ENCODE measurements around the gene PSENEN. TPM values are rescaled to one million over a fixed set of nuclear protein-coding genes. Genes with fewer than 3 reads are reported as not detected.

Gene PSENEN
- total RNA-seq, 1 experiment from 2014 or later: 91.4 TPM

DNA sequence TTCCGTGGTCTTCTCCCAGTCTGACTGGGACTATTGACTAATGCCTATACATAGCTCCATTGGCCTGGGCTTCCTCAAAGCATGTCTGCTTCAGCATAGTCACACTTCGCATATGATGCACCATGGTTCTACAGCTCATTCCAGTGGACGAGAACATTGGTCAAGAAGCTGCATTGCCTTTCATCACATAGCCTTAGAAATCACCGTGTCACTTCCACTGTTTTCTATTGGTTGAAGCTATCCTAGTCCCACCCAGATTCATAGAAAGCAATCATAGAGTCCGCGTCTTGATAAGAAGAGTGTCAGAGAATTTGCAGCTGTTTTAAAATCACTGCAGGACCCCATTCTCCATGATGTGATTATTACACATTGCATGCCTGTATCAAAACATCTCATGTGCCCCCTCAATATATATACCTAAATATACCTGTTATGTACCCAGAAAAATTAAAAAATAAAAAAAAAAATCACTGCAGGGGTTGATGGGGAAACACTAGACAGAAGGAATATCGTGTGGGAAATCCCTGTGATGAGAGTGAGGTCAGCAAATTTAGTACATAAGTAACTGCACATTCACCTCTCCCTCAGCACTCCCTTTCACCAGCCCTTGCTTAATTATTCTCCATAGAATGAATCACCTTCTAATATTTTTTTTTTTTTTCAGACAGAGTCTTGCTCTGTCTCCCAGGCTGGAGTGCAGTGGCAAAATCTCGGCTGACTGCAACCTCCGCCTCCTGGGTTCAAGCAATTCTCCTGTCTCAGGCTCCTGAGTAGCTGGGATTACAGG is 27.8 kb downstream of the PSENEN start:
- no peak for DNase-seq (ENCODE audit: low spot score)

DNA sequence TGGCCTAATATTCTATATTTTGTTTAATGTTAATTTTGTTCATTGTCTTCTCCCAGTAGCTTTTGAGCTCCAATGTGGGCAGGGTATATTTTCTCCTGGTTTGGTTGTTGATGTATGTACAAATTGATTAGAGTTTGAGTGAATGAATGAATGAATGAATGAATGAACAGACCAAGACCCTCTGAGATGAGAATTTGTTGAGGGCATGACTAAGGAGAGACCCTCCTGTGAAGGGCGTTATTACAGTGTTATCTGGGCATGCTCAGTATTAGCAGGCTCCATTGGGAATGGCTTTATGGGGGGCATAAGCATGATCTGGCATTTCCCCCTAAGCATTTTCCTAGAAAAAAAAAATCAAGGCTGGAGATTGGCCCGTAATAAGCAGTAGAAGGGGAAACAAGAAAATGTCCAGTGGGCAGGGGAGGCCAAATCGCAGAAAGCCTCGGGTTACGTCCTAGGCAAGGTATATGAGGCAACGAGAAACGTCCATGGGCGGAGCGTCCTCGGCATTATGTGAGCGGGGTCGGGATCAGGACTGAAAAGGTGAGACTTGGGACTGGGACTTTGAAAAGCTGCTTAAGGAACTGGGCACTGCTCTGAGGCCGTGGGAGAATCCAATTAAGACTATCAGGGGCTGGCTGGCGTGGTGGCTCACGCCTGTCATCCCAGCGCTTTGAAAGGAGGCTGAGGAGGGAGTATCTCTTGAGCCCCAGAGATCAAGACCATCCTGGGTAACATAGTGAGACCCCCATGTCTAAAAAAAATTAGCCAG is 29.0 kb downstream of the PSENEN start:
- DNase-seq (ENCODE audit: low spot score): no peak

DNA sequence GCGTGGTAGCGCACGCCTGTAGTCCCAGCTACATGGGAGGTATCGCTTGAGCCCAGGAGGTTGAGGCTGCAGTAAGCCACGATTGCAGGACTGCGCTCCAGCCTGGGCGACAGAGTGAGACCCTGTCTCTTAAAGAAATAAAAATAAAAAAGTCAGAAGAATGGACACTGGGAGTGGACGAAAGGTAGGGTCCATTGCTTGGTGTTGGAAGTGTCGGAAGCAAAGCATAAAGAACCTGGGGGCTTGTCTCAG is 29.5 kb downstream of the PSENEN start:
- DNase-seq (ENCODE audit: low spot score): no peak

DNA sequence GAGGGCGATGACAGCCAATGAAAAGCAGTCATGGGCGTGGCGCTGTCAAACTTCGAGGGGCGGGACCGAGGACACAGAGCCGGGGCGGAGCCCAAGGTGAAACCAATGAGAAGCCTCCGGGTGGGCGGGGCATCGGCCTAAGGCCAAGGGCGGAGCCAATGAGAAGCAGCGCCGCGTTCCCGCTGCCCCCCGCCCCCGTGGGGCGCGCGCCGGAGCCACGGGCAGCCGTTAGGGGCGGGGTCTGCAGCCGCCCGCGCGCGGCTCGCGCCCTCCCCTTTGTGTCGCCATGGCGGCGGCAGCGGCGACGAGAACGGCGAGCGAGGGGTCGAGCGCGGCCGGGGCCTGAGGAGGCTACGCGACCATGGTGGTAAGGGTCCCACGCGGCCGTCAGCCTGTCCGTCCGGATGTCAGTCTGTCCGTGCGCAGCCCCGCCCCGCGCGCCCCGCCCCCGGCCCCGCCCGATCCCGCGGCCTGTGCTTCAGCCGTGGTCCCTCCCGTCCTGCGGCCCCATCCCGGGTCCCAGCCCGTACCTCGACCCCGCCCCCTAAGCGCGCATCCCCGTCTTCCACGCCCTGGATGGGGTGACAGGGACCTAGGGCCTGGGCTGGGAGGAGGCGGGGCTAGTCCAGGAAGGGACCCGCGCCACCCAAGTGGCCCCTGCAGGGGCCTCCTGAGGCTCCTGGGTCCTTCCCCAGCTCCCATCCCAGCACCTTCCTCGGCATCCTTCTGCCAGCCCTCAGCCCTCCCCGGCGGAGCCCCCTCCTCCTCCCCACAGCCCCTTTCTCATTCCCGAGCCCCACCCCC is 30.0 kb downstream of the PSENEN start, which contains the start of gene ARHGAP33:
Gene ARHGAP33 (plus strand): TSS at position 267 of the 804 bp plus-strand sequence. CDS start 95 bp downstream, at position 362.
- peak; percentile 95 for DNase-seq (ENCODE audit: low spot score)

DNA sequence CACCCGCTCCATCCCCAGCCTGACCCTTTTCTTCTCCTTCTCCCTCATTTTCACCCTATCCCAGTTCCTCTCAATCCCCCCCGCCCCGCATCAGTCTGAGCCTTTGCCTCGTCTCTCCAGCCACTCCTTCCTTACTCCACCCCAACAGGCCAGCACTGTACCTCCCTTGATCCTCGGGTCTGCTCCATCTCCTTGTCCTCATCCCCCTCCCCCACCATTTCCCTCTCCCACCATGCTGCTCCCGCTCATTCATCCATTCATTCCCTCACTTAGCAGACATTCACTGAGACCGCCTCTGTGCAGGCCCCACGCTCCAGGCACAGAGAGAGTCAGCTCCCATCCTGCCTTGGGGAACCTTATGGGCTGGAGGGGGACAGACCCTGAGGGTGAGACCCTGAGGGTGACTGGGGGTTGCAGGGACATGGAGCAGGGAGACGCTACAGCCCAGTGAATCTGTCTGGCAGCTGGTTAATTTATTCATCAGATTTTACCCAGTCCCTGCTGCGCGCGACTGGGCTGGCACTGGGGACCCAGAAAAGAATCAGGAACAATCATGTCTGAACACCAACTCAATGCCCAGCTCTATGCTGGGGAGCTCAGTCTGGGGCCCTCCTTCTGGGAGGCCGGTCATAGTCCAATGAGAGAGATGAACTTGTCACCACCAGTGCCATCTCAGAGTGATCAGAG is 30.8 kb downstream of the PSENEN start:
- DNase-seq (ENCODE audit: low spot score): no peak

DNA sequence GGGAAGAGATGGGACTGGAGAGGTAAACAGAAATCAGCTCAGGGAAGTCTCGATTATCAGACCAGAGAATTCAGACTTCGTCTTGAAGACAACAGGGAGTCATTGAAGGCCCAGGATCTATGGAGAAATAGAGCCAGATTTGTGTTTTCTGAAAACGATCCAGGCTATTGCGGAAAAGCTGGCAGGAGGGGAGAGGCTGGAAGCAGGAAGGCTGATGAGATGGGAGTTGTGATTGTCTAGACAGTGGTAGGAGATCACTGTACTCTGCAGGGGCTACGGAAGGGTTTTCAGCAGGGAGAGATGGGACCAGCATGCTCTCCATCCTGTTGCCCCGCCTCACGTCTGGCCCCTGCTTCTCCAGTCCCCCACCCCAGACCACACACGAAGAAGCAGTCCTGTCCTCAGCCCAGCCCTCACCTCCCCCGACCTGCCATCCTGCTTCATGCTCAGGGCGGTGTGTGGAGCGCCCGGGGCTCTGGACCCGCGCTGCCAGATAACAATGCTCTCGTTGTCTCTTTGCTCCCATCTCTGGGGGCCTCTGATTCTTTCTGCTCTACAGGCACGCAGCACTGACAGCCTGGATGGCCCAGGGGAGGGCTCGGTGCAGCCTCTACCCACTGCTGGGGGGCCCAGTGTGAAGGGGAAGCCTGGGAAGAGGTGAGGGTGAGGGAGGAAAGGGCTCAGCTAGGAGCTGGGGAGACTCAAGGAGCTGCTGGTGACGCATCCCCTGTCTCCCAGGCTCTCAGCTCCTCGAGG is 31.8 kb downstream of the PSENEN start:
- no peak for DNase-seq (ENCODE audit: low spot score)

DNA sequence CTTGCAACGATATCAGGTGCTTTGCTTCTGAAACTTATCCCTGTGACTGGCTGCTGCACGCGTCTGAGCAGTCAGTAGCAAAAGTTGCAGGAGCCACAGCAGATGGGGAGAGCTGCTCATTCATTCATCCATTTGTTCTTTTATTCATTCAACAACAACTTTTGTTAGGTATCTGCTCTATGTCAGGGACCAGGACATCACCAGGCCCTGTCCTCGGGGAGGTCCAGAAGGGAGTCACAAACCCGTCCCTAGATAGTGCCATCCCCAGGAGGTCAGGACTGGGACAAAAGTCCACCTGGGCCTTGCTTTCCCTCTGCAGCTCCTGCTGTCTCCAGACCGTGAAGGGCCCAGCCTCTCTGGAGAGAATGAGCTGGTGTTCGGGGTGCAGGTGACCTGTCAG is 32.5 kb downstream of the PSENEN start:
- DNase-seq (ENCODE audit: low spot score): no peak

DNA sequence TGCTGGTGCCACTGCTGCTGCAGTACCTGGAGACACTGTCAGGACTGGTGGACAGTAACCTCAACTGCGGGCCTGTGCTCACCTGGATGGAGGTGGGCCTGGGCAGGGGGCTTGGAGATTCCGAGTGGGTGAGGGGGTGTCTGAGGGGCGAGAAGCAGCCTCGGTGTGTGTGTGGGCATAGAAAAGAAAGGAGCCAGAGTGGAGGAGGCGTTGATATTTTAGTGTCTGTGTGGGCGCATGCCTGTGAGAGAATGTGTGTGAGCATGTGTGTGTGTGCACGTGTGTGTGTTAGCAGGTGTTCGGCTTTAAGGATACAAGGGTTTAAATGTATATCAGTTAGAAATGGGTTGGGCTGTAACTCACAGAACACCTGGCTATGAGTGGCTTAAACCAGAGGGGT is 33.6 kb downstream of the PSENEN start:
- no peak for DNase-seq (ENCODE audit: low spot score)

DNA sequence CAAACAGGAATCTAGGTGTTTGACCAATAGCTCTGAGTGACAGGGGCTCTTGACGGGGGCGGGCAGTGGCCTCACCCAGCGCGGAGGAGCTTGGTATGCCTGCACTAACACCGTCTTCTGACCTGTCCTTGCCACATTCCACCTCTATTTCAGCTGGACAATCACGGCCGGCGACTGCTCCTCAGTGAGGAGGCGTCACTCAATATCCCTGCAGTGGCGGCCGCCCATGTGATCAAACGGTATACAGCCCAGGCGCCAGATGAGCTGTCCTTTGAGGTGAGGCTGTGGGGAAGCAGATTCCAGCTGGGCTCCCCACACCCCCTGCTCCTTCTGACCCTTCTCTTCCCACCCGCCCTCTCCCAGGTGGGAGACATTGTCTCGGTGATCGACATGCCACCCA is 34.6 kb downstream of the PSENEN start:
- DNase-seq (ENCODE audit: low spot score): no peak

DNA sequence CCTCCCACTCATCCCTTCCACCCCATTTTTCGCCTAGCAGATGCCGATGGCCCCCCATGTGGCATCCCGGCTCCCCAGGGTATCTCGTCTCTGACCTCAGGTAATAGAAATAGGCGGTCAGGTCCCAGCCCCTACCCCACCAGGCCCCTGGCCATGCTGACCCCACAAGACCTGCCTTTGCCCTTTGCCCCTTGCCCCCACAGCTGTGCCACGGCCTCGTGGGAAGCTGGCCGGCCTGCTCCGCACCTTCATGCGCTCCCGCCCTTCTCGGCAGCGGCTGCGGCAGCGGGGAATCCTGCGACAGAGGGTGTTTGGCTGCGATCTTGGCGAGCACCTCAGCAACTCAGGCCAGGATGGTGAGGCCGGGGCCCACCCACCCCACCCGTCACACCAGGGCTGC is 35.3 kb downstream of the PSENEN start:
- no peak for DNase-seq (ENCODE audit: low spot score)

DNA sequence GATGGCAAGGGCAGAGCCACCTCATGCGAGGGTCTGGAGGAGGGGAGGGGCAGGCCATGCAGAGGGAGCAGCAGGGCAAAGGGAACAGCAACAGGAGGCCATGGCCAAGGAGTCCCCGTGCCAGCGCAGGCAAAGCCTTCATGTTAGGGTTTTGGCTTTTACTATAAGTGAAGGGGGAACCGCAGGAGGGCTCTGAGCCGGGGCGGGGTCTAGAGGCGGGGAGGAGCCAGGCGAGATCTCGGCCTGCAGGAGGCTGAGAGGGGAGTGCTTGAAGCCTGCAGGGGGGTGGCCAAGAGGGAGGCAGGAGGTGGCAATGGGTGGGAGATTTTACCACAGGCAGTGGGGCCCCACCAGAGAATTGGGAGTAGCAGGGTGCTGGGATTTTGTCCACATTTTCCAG is 36.2 kb downstream of the PSENEN start:
- DNase-seq (ENCODE audit: low spot score): no peak

DNA sequence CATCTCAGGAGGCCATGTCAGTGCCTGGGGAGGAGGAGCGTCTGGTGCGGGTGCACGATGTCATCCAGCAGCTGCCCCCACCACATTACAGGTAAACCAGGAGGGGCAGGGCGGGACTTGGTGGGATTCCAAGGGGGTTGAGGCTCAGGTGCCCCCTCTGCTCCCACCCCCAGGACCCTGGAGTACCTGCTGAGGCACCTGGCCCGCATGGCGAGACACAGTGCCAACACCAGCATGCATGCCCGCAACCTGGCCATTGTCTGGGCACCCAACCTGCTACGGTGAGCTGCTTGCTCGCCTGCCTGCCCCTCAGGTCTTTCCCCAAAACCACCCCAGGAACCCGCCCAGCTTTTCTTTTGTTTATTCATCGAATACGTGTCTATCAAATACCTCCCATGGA is 37.1 kb downstream of the PSENEN start:
- DNase-seq (ENCODE audit: low spot score): no peak

DNA sequence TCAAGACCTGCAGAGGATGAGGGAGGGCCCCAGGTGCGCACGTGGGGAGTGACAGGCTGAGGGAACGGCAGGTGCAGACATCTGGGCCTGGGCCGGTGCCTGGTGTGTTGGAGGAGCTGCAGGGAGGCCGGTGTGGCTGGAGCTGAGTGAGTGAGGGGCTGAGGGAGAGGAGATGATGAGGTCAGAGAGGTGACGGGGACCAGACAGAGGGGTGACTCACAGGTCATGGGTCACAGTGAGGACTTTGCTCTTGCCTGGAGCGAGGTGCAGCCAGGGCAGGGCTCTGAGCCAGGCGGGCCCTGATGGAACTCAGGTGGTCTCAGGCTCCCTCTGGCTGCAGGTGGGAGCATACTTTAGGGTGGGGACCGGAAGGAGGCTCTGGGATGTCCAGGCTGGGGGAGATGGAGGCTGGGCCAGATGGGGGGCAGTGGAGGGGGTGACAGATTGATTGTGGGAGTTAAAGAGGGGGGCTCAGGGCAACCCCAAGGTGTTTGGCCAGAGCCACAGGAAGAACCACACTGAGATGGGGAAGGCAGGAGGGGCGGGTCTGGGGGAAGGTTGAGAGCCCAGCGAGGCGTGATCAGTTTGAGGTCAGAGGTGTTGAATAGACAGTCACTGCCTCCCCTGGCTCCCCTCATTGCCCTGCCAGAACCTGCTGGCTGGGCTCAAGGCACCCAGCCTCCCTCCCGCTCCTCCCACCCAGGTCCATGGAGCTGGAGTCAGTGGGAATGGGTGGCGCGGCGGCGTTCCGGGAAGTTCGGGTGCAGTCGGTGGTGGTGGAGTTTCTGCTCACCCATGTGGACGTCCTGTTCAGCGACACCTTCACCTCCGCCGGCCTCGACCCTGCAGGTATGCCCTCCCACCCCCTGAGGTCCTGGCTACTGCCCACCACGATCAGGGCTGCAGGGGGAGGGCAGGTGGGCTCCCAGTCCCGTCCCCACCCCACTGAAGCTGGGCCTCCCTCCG is 38.3 kb downstream of the PSENEN start:
- DNase-seq (ENCODE audit: low spot score): no peak

DNA sequence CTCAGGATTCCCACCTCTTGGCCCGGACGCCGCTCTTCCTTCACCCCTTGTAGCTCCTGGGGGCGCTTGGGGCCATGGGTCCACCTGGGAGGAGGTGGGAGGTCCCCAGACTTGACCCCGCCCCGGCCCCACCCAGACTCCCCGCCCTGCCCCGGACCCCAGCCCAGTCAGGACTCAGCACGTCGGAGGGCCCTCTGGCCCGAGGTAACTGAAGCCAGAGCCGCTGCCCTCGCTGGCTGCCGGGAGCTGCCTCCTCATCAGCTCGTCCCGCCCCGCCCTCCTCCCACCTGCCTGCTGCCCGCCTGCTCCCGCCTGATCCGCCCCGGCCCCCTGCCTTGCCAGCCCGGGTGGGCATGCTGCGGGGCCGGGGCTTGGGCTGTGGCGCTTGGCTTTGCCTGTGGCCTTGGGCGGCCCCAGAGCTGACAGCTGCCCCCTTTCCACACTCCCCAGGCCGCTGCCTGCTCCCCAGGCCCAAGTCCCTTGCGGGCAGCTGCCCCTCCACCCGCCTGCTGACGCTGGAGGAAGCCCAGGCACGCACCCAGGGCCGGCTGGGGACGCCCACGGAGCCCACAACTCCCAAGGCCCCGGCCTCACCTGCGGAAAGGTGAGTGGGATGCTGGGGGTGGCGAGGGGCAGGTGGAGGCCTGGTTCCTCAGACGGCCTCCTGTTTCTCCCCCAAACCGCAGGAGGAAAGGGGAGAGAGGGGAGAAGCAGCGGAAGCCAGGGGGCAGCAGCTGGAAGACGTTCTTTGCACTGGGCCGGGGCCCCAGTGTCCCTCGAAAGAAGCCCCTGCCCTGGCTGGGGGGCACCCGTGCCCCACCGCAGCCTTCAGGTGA is 39.3 kb downstream of the PSENEN start:
- no peak for DNase-seq (ENCODE audit: low spot score)

DNA sequence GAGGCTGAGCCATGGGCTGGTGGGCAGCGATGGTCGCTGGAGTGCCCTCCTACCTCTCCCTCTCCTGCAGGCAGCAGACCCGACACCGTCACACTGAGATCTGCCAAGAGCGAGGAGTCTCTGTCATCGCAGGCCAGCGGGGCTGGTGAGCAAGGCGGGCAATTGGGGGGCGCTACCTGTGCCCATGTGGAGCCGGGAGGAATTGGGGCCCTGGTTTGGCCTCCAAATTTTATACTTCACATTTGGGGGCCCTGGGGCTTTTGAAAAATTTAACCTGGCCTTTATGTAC is 39.8 kb downstream of the PSENEN start:
- no peak for DNase-seq (ENCODE audit: low spot score)

DNA sequence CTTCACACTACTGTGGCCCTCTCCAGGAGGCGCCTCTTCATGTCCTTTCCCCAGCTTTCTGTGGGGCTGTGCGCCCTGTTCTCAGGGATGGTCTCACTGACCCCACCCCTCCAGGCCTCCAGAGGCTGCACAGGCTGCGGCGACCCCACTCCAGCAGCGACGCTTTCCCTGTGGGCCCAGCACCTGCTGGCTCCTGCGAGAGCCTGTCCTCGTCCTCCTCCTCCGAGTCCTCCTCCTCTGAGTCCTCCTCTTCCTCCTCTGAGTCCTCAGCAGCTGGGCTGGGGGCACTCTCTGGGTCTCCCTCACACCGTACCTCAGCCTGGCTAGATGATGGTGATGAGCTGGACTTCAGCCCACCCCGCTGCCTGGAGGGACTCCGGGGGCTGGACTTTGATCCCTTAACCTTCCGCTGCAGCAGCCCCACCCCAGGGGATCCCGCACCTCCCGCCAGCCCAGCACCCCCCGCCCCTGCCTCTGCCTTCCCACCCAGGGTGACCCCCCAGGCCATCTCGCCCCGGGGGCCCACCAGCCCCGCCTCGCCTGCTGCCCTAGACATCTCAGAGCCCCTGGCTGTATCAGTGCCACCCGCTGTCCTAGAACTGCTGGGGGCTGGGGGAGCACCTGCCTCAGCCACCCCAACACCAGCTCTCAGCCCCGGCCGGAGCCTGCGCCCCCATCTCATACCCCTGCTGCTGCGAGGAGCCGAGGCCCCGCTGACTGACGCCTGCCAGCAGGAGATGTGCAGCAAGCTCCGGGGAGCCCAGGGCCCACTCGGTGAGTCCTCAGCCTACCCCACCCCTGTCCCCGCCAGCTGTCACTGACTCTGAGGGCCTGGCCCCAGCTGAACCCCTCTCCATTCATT is 41.1 kb downstream of the PSENEN start:
- DNase-seq (ENCODE audit: low spot score): no peak

DNA sequence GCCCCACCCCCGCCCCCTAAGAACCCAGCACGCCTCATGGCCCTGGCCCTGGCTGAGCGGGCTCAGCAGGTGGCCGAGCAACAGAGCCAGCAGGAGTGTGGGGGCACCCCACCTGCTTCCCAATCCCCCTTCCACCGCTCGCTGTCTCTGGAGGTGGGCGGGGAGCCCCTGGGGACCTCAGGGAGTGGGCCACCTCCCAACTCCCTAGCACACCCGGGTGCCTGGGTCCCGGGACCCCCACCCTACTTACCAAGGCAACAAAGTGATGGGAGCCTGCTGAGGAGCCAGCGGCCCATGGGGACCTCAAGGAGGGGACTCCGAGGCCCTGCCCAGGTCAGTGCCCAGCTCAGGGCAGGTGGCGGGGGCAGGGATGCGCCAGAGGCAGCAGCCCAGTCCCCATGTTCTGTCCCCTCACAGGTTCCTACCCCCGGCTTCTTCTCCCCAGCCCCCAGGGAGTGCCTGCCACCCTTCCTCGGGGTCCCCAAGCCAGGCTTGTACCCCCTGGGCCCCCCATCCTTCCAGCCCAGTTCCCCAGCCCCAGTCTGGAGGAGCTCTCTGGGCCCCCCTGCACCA is 41.9 kb downstream of the PSENEN start:
- no peak for DNase-seq (ENCODE audit: low spot score)
